HepG2 (cell line): ENCODE results near the gene KRTCAP2. TPM values are rescaled to one million over a fixed set of nuclear protein-coding genes. Genes with fewer than 3 reads are reported as not detected.

Experiments used
- ARID4A ChIP-seq: sonication (generic); formaldehyde crosslinking; IDR thresholded peaks from 2 replicates; pipeline ENCODE4 v1.5.0; 2020; ENCODE audit warnings: mild to moderate bottlenecking, missing genetic modification reagents, borderline replicate concordance
- CEBPG ChIP-seq: IDR thresholded peaks from 2 replicates; pipeline ENCODE4 v1.6.1; 2016
- EHMT2 ChIP-seq: fragments of 200-600 bp; sonication (generic); IDR thresholded peaks from 2 replicates; pipeline ENCODE4 v1.7.0; 2017; ENCODE audit warnings: antibody characterized with exemption, low read depth, low read length, borderline replicate concordance
- HMG20B ChIP-seq: conservative IDR thresholded peaks from 2 replicates; pipeline ENCODE4 v1.6.1; 2016; ENCODE audit warnings: missing genetic modification reagents, missing compliant biosample characterization
- MED8 ChIP-seq: sonication (generic); formaldehyde crosslinking; IDR thresholded peaks from 2 replicates; pipeline ENCODE4 v1.8.1; 2023; ENCODE audit warnings: mild to moderate bottlenecking, missing genetic modification reagents; ENCODE audit not compliant: insufficient replicate concordance
- PRDM4 ChIP-seq: sonication (generic); formaldehyde crosslinking; IDR thresholded peaks from 2 replicates; pipeline ENCODE4 v1.9.0; 2021; ENCODE audit warnings: missing genetic modification reagents, borderline replicate concordance
- RFXAP ChIP-seq: sonication (generic); formaldehyde crosslinking; IDR thresholded peaks from 2 replicates; pipeline ENCODE4 v1.4.0; 2020; ENCODE audit warnings: missing genetic modification reagents, borderline replicate concordance
- SIN3B ChIP-seq: fragments of 150-350 bp; IDR thresholded peaks from 2 replicates; pipeline ENCODE4 v1.6.1; 2014; ENCODE audit warnings: low read length
- SSRP1 ChIP-seq: IDR thresholded peaks from 2 replicates; pipeline ENCODE4 v1.6.1; 2016; ENCODE audit warnings: control low read depth
- ZNF20 ChIP-seq: sonication (generic); formaldehyde crosslinking; IDR thresholded peaks from 2 replicates; pipeline ENCODE4 v1.4.0; 2020; ENCODE audit warnings: mild to moderate bottlenecking, moderate library complexity, missing genetic modification reagents
- ZNF33A ChIP-seq: sonication (generic); formaldehyde crosslinking; IDR thresholded peaks from 2 replicates; pipeline ENCODE4 v1.5.1; 2020; ENCODE audit warnings: missing genetic modification reagents, mild to moderate bottlenecking, moderate library complexity, borderline replicate concordance
- ZNF574 ChIP-seq: sonication (generic); formaldehyde crosslinking; IDR thresholded peaks from 2 replicates; pipeline ENCODE4 v1.4.0; 2020; ENCODE audit warnings: missing genetic modification reagents
- ZNF674 ChIP-seq: sonication (generic); formaldehyde crosslinking; IDR thresholded peaks from 2 replicates; pipeline ENCODE4 v1.5.0; 2020; ENCODE audit warnings: low read depth, mild to moderate bottlenecking, missing genetic modification reagents
- ZNF75D ChIP-seq: sonication (generic); formaldehyde crosslinking; IDR thresholded peaks from 2 replicates; pipeline ENCODE4 v1.8.1; 2023; ENCODE audit warnings: missing genetic modification reagents, mild to moderate bottlenecking, borderline replicate concordance
- ZNF770 ChIP-seq: sonication (generic); formaldehyde crosslinking; IDR thresholded peaks from 2 replicates; pipeline ENCODE4 v1.5.0; 2020; ENCODE audit warnings: mild to moderate bottlenecking, missing genetic modification reagents
- ZSCAN20 ChIP-seq: sonication (generic); formaldehyde crosslinking; IDR thresholded peaks from 2 replicates; pipeline ENCODE4 v1.4.0; 2020; ENCODE audit warnings: missing genetic modification reagents, mild to moderate bottlenecking, borderline replicate concordance
- polyA plus RNA-seq, 8 experiments: library from polyadenylated mRNA; depleted of rRNA in 3 of 8; stranded (reverse) in 7 of 8; unstranded in 1 of 8; fragments of >200 nt; fragmentation: Illumina TruSeq in 4 of 8; extraction: Trizol in 4 of 8; gene quantifications; 2 replicates each; pipeline versions ENCODE4 v1.2.1 to v1.2.3, GENCODE V29; 2011 to 2016; ENCODE audit warnings: low read depth in 4 of 8, missing spikeins in 1 of 8, mixed read lengths in 1 of 8; ENCODE audit not compliant: insufficient read depth in 1 of 8
- total RNA-seq, 5 experiments: library from RNA; depleted of rRNA; stranded (reverse); fragments of >200 nt; fragmentation: Illumina TruSeq; extraction: Trizol; gene quantifications; 2 replicates each; pipeline ENCODE4 v1.2.3, GENCODE V29; 2016; ENCODE audit warnings: low read depth in 1 of 5

Gene KRTCAP2
- total and polyA plus RNA-seq, 2 of the 13 experiments (the other 11 are each of a cell fraction or from before 2014, with no cell fraction given): 77.3 to 79.4 TPM

GRCh38 chr1:155125946-155126555 is 47.1 kb downstream of the KRTCAP2 start (continued):
- no peak; the same call in 1 of the 2 replicates for TF ChIP-seq SIN3B
- peak; percentile 90; the same call in 1 of the 2 replicates for TF ChIP-seq HMG20B (CRISPR knock-in tag)
- no peak for TF ChIP-seq SSRP1
- TF ChIP-seq ZNF20: peak; percentile 89
- TF ChIP-seq ZNF770: peak; percentile 89
- no peak for TF ChIP-seq EHMT2
- peak; percentile 90 for TF ChIP-seq ZNF574 (CRISPR knock-in tag)
- peak; percentile 81 for TF ChIP-seq RFXAP (CRISPR knock-in tag)
- TF ChIP-seq ZNF674: 0 out of 2 replicates have a peak, but pooled peaks have one; percentile 78
- no peak for TF ChIP-seq ZNF75D (CRISPR knock-in tag)
- peak; percentile 98 for TF ChIP-seq MED8 (CRISPR knock-in tag)
- TF ChIP-seq ZNF33A (CRISPR knock-in tag): 0 out of 2 replicates have a peak, but pooled peaks have one; percentile 74
- TF ChIP-seq ZSCAN20 (CRISPR knock-in tag): peak; percentile 64; the same call in 1 of the 2 replicates
- TF ChIP-seq ARID4A (CRISPR knock-in tag): peak; percentile 91; the same call in 1 of the 2 replicates
- TF ChIP-seq CEBPG: peak; percentile 62
- TF ChIP-seq PRDM4 (CRISPR knock-in tag): no peak
